Astrocyte (in vitro differentiated cells and primary cell): ENCODE data around the gene TOB1. TPM values are rescaled to one million over a fixed set of nuclear protein-coding genes. Genes with fewer than 3 reads are reported as not detected.
"Not testable (repeated sequence)": the region's sequence is repeated elsewhere in the genome, so short reads cannot be mapped to it uniquely, and the experiment has no call there.

Source experiments
- DNase-seq: peaks from one replicate; pipeline ENCODE4 v3.0.0-alpha.2; 2010; ENCODE audit warnings: low read depth
- FAIRE-seq: peaks from 2 replicates; lab custom pipeline; 2011; peaks lifted over from hg19 to GRCh38; lab: Jason Lieb, UNC
- H2AFZ ChIP-seq: 2 replicates; pipeline ENCODE4 v1.6.0; 2012; ENCODE audit warnings: low read depth, low read length, inconsistent platforms
- H3K27ac ChIP-seq: 2 replicates; pipeline ENCODE4 v1.5.1; 2011; ENCODE audit warnings: low read depth, low read length, inconsistent platforms
- H3K27me3 ChIP-seq: 2 replicates; pipeline ENCODE4 v1.6.0; 2011; ENCODE audit warnings: low read length, inconsistent platforms; ENCODE audit not compliant: insufficient read depth
- H3K36me3 ChIP-seq: 2 replicates; pipeline ENCODE4 v1.5.1; 2011; ENCODE audit warnings: low read length, inconsistent platforms; ENCODE audit not compliant: insufficient read depth
- H3K4me1 ChIP-seq: 2 replicates; pipeline ENCODE4 v1.5.1; 2011; ENCODE audit warnings: low read length, inconsistent platforms; ENCODE audit not compliant: insufficient read depth
- H3K4me2 ChIP-seq: 2 replicates; pipeline ENCODE4 v1.6.0; 2012; ENCODE audit warnings: low read length, inconsistent platforms
- H3K4me3 ChIP-seq: 2 replicates; pipeline ENCODE4 v1.5.1; 2011; ENCODE audit warnings: low read depth, mild to moderate bottlenecking, low read length, inconsistent platforms; ENCODE audit not compliant: insufficient read depth
- H3K79me2 ChIP-seq: 2 replicates; pipeline ENCODE4 v1.6.0; 2012; ENCODE audit warnings: mild to moderate bottlenecking, low read length, inconsistent platforms; ENCODE audit not compliant: insufficient read depth
- H3K9ac ChIP-seq: 2 replicates; pipeline ENCODE4 v1.6.0; 2012; ENCODE audit warnings: mild to moderate bottlenecking, low read length, inconsistent platforms
- H3K9me3 ChIP-seq: 2 replicates; pipeline ENCODE4 v1.5.1; 2012; ENCODE audit warnings: low read depth, mild to moderate bottlenecking, low read length, inconsistent platforms; ENCODE audit not compliant: insufficient read depth
- H4K20me1 ChIP-seq: 2 replicates; pipeline ENCODE4 v1.6.0; 2012; ENCODE audit warnings: low read length, inconsistent platforms; ENCODE audit not compliant: insufficient read depth
- H3K27ac Mint-ChIP-seq: one replicate; pipeline ENCODE4 v1.8.0; 2021; ENCODE audit warnings: mild to moderate bottlenecking, mixed read lengths; ENCODE audit not compliant: unreplicated experiment
- H3K27me3 Mint-ChIP-seq: one replicate; pipeline ENCODE4 v1.8.0; 2021; ENCODE audit warnings: low read depth, mixed read lengths; ENCODE audit not compliant: unreplicated experiment
- H3K36me3 Mint-ChIP-seq: one replicate; pipeline ENCODE4 v1.8.0; 2021; ENCODE audit warnings: low read depth, mixed read lengths; ENCODE audit not compliant: unreplicated experiment
- H3K4me1 Mint-ChIP-seq: one replicate; pipeline ENCODE4 v1.8.0; 2021; ENCODE audit warnings: low read depth, mixed read lengths; ENCODE audit not compliant: unreplicated experiment
- H3K4me3 Mint-ChIP-seq: one replicate; pipeline ENCODE4 v1.8.0; 2021; ENCODE audit warnings: mild to moderate bottlenecking, moderate library complexity, mixed read lengths; ENCODE audit not compliant: unreplicated experiment
- H3K9me3 Mint-ChIP-seq: one replicate; pipeline ENCODE4 v1.8.0; 2021; ENCODE audit warnings: mild to moderate bottlenecking, mixed read lengths; ENCODE audit not compliant: unreplicated experiment
- CTCF ChIP-seq: IDR thresholded peaks from 2 replicates; pipeline ENCODE4 v1.5.1; 2011; ENCODE audit warnings: low read depth, mild to moderate bottlenecking, inconsistent platforms, low read length, moderate library complexity; ENCODE audit not compliant: insufficient read depth
- EZH2 ChIP-seq: IDR thresholded peaks from 2 replicates; pipeline ENCODE4 v1.6.1; 2012; ENCODE audit warnings: mild to moderate bottlenecking, low read length, inconsistent platforms; ENCODE audit not compliant: insufficient read depth
- total RNA-seq: library from RNA; stranded (reverse); gene quantifications from 2 replicates; pipeline ENCODE4 v1.2.1, GENCODE V29; 2021

The TOB1 gene
- total RNA-seq, 1 donor from 2014 or later: 71.6 TPM

- Mint-ChIP-seq H3K27me3 (no peaks in the 10 kb centered on the region), H3K36me3 (no peaks in the 10 kb centered on the region), H3K27ac (no peak overlapping the region), H3K9me3 (peaks cover 3% of the 10 kb centered on the region), H3K4me3 (no peak overlapping the region), H3K4me1 (peaks cover 11% of the 10 kb centered on the region)
- no peak overlapping the region for H3K4me3 ChIP-seq
- peaks cover 3% of the 10 kb centered on the region for H3K4me1 ChIP-seq
- no peak overlapping the region for H3K9ac ChIP-seq
- H3K27me3 ChIP-seq: peaks cover 3% of the 10 kb centered on the region
- H3K4me2 ChIP-seq: no peak overlapping the region
- no peak overlapping the region for H3K27ac ChIP-seq
- DNase-seq: no peak
- H4K20me1 ChIP-seq: no peaks in the 10 kb centered on the region
- H3K36me3 ChIP-seq: no peaks in the 10 kb centered on the region
- TF ChIP-seq EZH2 (no peak), CTCF (no peak)
- H3K79me2 ChIP-seq: no peaks in the 10 kb centered on the region
- no peak overlapping the region for H2AFZ ChIP-seq
- peaks cover 3% of the 10 kb centered on the region for H3K9me3 ChIP-seq
- FAIRE-seq: no peak
Observed at GRCh38 chr17:50879086-50879485, 12.9 kb upstream of the TOB1 start.

DNA sequence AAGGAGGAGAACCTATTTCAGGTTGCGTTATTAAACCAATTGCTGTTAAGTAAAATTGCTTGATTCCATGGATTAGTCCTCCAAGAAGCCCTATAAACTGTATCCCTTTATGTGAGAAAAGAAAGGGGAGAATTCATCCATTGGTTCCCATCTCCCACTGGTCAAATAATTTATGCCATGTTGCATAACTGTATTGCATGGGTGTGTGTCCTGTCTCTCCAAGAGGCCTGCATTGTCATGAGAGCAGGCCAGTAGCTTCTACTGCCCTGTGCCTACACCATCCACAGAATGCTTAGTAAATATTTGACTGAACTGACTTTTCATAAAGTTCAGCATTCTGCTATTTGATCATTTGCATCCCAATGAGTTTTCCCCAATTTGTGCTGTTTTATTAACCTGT, 11.7 kb upstream of the TOB1 start:
- H3K27ac Mint-ChIP-seq: no peak overlapping the region
- Histone ChIP-seq H3K4me1 (peaks cover under 1% of the 10 kb centered on the region), H3K9me3 (peaks cover 3% of the 10 kb centered on the region), H3K27ac (no peak overlapping the region), H3K4me3 (no peak overlapping the region), H2AFZ (no peak overlapping the region), H3K36me3 (no peaks in the 10 kb centered on the region), H3K9ac (no peak overlapping the region), H3K79me2 (no peaks in the 10 kb centered on the region), H4K20me1 (no peaks in the 10 kb centered on the region), H3K4me2 (no peak overlapping the region), H3K27me3 (peaks cover 3% of the 10 kb centered on the region)
- H3K4me1 Mint-ChIP-seq: peaks cover 4% of the 10 kb centered on the region
- no peaks in the 10 kb centered on the region for H3K36me3 Mint-ChIP-seq
- no peak for FAIRE-seq
- H3K9me3 Mint-ChIP-seq: peaks cover 3% of the 10 kb centered on the region
- no peak overlapping the region for H3K4me3 Mint-ChIP-seq
- H3K27me3 Mint-ChIP-seq: no peaks in the 10 kb centered on the region
- DNase-seq: no peak
- no peak for TF ChIP-seq EZH2
- TF ChIP-seq CTCF: no peak

DNA sequence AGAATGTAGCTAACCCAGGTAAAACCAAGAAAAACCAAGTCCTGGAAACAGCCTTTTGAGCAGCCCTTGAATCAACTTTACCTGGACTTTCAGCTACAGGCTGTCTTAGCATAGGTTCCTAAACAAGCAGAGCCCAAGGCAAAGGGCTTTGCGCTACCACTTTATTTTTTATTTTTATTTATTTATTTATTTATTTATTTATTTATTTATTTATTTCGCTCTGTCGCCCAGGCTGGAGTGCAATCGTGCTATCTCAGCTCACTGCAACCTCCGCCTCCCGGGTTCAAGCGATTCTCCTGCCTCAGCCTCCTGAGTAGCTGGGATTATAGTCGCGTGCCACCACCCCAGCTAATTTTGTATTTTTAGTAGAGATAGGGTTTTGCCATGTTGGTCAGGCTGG, 10.9 kb upstream of the TOB1 start:
- FAIRE-seq, H3K27ac ChIP-seq, H3K9ac ChIP-seq, H3K36me3 ChIP-seq, DNase-seq, H3K4me1 ChIP-seq, H4K20me1 ChIP-seq, H3K79me2 ChIP-seq, H3K27me3 Mint-ChIP-seq, H3K36me3 Mint-ChIP-seq, H3K9me3 ChIP-seq, H3K4me1 Mint-ChIP-seq, H2AFZ ChIP-seq, H3K27ac Mint-ChIP-seq, H3K4me3 Mint-ChIP-seq, H3K9me3 Mint-ChIP-seq, H3K4me3 ChIP-seq, H3K27me3 ChIP-seq, H3K4me2 ChIP-seq: not testable (repeated sequence)
